Sigmoid colon (tissue), 7 donors: ENCODE data around the gene PLCH1. TPM values are rescaled to one million over a fixed set of nuclear protein-coding genes. Genes with fewer than 3 reads are reported as not detected.

Experiments
- DNase-seq: peaks from one replicate; pipeline ENCODE4 v3.0.0-alpha.2; 2019
- H3K27ac ChIP-seq, 4 donors: fragments of 200-600 bp; sonication (generic); one replicate each; pipeline ENCODE4 v1.5.1; 2016 to 2019; ENCODE audit warnings: mild to moderate bottlenecking in 1 of 4
- H3K27me3 ChIP-seq, 3 donors: fragments of 200-600 bp; sonication (generic); one replicate each; pipeline ENCODE4 v1.5.1; 2019; ENCODE audit warnings: mild to moderate bottlenecking in 1 of 3
- H3K36me3 ChIP-seq, 4 donors: fragments of 200-600 bp; sonication (generic); one replicate each; pipeline ENCODE4 v1.5.1; 2016 to 2019
- H3K4me1 ChIP-seq, 4 donors: fragments of 200-600 bp; sonication (generic); one replicate each; pipeline ENCODE4 v1.5.1; 2017 to 2019
- H3K4me3 ChIP-seq, 4 donors: fragments of 200-600 bp; sonication (generic); one replicate each; pipeline ENCODE4 v1.5.1; 2017 to 2019; ENCODE audit warnings: mild to moderate bottlenecking in 2 of 4, moderate library complexity in 1 of 4
- H3K9me3 ChIP-seq, 4 donors: fragments of 200-600 bp in 3 of 4; sonication (generic) in 3 of 4; one replicate each; pipeline versions ENCODE4 v1.5.1 to v1.6.1; 2013 to 2019
- CTCF ChIP-seq, 4 experiments: fragments of 450-650 bp in 3 of 4; fragments of 200-600 bp in 1 of 4; IDR thresholded peaks; one replicate each; pipeline ENCODE4 v1.5.1; 2016 to 2019; ENCODE audit warnings: antibody characterized with exemption in 4 of 4, mild to moderate bottlenecking in 3 of 4, moderate library complexity in 2 of 4
- EP300 ChIP-seq, 4 donors: sonication (generic); formaldehyde crosslinking; IDR thresholded peaks; one replicate each; pipeline ENCODE4 v1.6.1; 2017; ENCODE audit warnings: antibody characterized with exemption in 4 of 4
- POLR2A ChIP-seq, 2 donors: fragments of 450-650 bp; IDR thresholded peaks; one replicate each; pipeline ENCODE4 v1.6.1; 2016; ENCODE audit warnings: antibody characterized with exemption in 2 of 2, mild to moderate bottlenecking in 2 of 2, moderate library complexity in 2 of 2
- POLR2AphosphoS5 ChIP-seq, 4 donors: sonication (generic); formaldehyde crosslinking; IDR thresholded peaks; one replicate each; pipeline ENCODE4 v1.6.1; 2017; ENCODE audit warnings: antibody characterized with exemption in 4 of 4
- WGBS, 2 donors: extraction: QIAGEN DNeasy Blood & Tissue Kit; methylation state at CpG; one replicate each; pipeline ENCODE4 v1.1.7; 2013; 5-methylcytosine and 5-hydroxymethylcytosine counted together
- intact Hi-C: fragments of 100-400 bp; cut with DNase I; formaldehyde crosslinking; loops from one replicate; pipeline ENCODE4 v1.15.1; 2023
- polyA plus RNA-seq, 3 donors: library from polyadenylated mRNA; stranded (reverse); fragments of 200-250 nt; gene quantifications; one replicate each; pipeline ENCODE4 v1.2.3, GENCODE V29; 2013
- total RNA-seq, 4 donors: library from RNA; depleted of rRNA; stranded (reverse); fragments of >200 nt; gene quantifications; one replicate each; pipeline ENCODE4 v1.1.0, GENCODE V29; 2016
- donor health status: healthy with polysubstance abuse.
- donor health status: Bipolar disorder and iron deficiency.
- donor health status: healthy.

Gene PLCH1
- total and polyA plus RNA-seq, 7 donors = 0.36 to 1.9 (median 0.83) TPM

- intact Hi-C loops = no loop called here
- TF ChIP-seq EP300 (IDR thresholded peaks at IDR 0.05) = no peak
- TF ChIP-seq CTCF (IDR thresholded peaks at IDR 0.05) = no peak
- no peak for TF ChIP-seq POLR2A (IDR thresholded peaks at IDR 0.05)
- no peak for TF ChIP-seq POLR2AphosphoS5 (IDR thresholded peaks at IDR 0.05)
- 90 to 96% methylated on average over 3 of the region's 3 CpGs for WGBS, 2 donors
- no peaks in the 10 kb centered on the region for H3K36me3 ChIP-seq
- no peak overlapping the region for H3K27ac ChIP-seq
- H3K4me3 ChIP-seq = no peak overlapping the region
- H3K4me1 ChIP-seq = peaks cover 0 to 6% (median 0%) of the 10 kb centered on the region in 4 donors
- DNase-seq = no peak
- no peaks in the 10 kb centered on the region for H3K27me3 ChIP-seq
- H3K9me3 ChIP-seq = no peaks in the 10 kb centered on the region
Measured at GRCh38 chr3:155417119-155417517, 327.8 kb downstream of the PLCH1 start.

- Histone ChIP-seq H3K9me3 (no peaks in the 10 kb centered on the region), H3K4me3 (no peak overlapping the region), H3K36me3 (no peaks in the 10 kb centered on the region), H3K27ac (no peak overlapping the region), H3K4me1 (peaks cover 0 to 6% (median 0%) of the 10 kb centered on the region in 4 donors), H3K27me3 (no peaks in the 10 kb centered on the region)
- DNase-seq = no peak
- 92% methylated on average over 8 of the region's 8 CpGs for WGBS, 2 donors
- TF ChIP-seq POLR2A (IDR thresholded peaks at IDR 0.05) (no peak), POLR2AphosphoS5 (IDR thresholded peaks at IDR 0.05) (no peak), CTCF (IDR thresholded peaks at IDR 0.05) (no peak), EP300 (IDR thresholded peaks at IDR 0.05) (no peak)
- intact Hi-C loops = no loop called here
Measured at GRCh38 chr3:155416500-155417118, 328.3 kb downstream of the PLCH1 start.

GRCh38 chr3:155412904-155413303 lies 332.0 kb downstream of the PLCH1 start:
- Histone ChIP-seq H3K4me3 (no peak overlapping the region), H3K9me3 (no peaks in the 10 kb centered on the region), H3K27ac (no peak overlapping the region), H3K36me3 (no peaks in the 10 kb centered on the region), H3K27me3 (no peaks in the 10 kb centered on the region), H3K4me1 (no peaks in the 10 kb centered on the region)
- no peak for TF ChIP-seq CTCF (IDR thresholded peaks at IDR 0.05)
- no peak for TF ChIP-seq POLR2A (IDR thresholded peaks at IDR 0.05)
- no peak for TF ChIP-seq EP300 (IDR thresholded peaks at IDR 0.05)
- TF ChIP-seq POLR2AphosphoS5 (IDR thresholded peaks at IDR 0.05) = no peak
- intact Hi-C loops = no loop called here
- 22 to 65% methylated on average over 3 of the region's 3 CpGs for WGBS, 2 donors
- no peak for DNase-seq

- H3K27me3 ChIP-seq = no peaks in the 10 kb centered on the region
- no peak for TF ChIP-seq POLR2AphosphoS5 (IDR thresholded peaks at IDR 0.05)
- TF ChIP-seq POLR2A (IDR thresholded peaks at IDR 0.05) = no peak
- no peak for TF ChIP-seq CTCF (IDR thresholded peaks at IDR 0.05)
- TF ChIP-seq EP300 (IDR thresholded peaks at IDR 0.05) = no peak
- H3K4me1 ChIP-seq = no peaks in the 10 kb centered on the region
- no peak for DNase-seq
- H3K27ac ChIP-seq = no peak overlapping the region
- H3K4me3 ChIP-seq = no peak overlapping the region
- intact Hi-C loops = no loop called here
- H3K9me3 ChIP-seq = no peaks in the 10 kb centered on the region
- 78 to 86% methylated on average over 5 of the region's 5 CpGs for WGBS, 2 donors
- no peaks in the 10 kb centered on the region for H3K36me3 ChIP-seq
Measured at GRCh38 chr3:155411500-155412223, 333.2 kb downstream of the PLCH1 start.
